Rectal smooth muscle tissue (tissue), 1 donor: ENCODE results near the gene CCDC73.
"Not testable (repeated sequence)": the region's sequence is repeated elsewhere in the genome, so short reads cannot be mapped to it uniquely, and the experiment has no call there.

Source experiments
- H3K27ac ChIP-seq: one replicate; pipeline ENCODE4 v1.7.0; 2013; ENCODE audit warnings: low read depth, low read length, inconsistent platforms
- H3K27me3 ChIP-seq: one replicate; pipeline ENCODE4 v1.7.0; 2013; ENCODE audit warnings: low read length; ENCODE audit not compliant: control insufficient read depth, insufficient read depth
- H3K36me3 ChIP-seq: one replicate; pipeline ENCODE4 v1.7.0; 2013; ENCODE audit warnings: low read length; ENCODE audit not compliant: control insufficient read depth, insufficient read depth
- H3K4me1 ChIP-seq: one replicate; pipeline ENCODE4 v1.7.0; 2013; ENCODE audit warnings: low read length; ENCODE audit not compliant: control insufficient read depth, insufficient read depth
- H3K4me3 ChIP-seq: one replicate; pipeline ENCODE4 v1.7.0; 2013; ENCODE audit warnings: low read length
- H3K9ac ChIP-seq: one replicate; pipeline ENCODE4 v1.7.0; 2013; ENCODE audit warnings: low read length

The CCDC73 gene

GRCh38 chr11:32752001-32752400 lies 42.5 kb downstream of the CCDC73 start:
- Histone ChIP-seq H3K4me3 (no peak overlapping the region), H3K4me1 (no peaks in the 10 kb centered on the region), H3K27ac (no peak overlapping the region), H3K9ac (no peak overlapping the region), H3K36me3 (no peaks in the 10 kb centered on the region), H3K27me3 (no peaks in the 10 kb centered on the region)

GRCh38 chr11:32751381-32751780 lies 43.1 kb downstream of the CCDC73 start:
- H3K4me1 ChIP-seq: no peaks in the 10 kb centered on the region
- no peak overlapping the region for H3K9ac ChIP-seq
- no peaks in the 10 kb centered on the region for H3K27me3 ChIP-seq
- no peak overlapping the region for H3K4me3 ChIP-seq
- H3K36me3 ChIP-seq: no peaks in the 10 kb centered on the region
- H3K27ac ChIP-seq: no peak overlapping the region

- Histone ChIP-seq H3K27me3 (no peaks in the 10 kb centered on the region), H3K27ac (no peak overlapping the region), H3K9ac (no peak overlapping the region), H3K4me1 (no peaks in the 10 kb centered on the region), H3K36me3 (no peaks in the 10 kb centered on the region), H3K4me3 (no peak overlapping the region)
These were observed 64.5 kb downstream of the CCDC73 start for GRCh38 chr11:32729976-32730375.

- Histone ChIP-seq H3K4me1 (no peaks in the 10 kb centered on the region), H3K9ac (no peak overlapping the region), H3K4me3 (no peak overlapping the region), H3K27me3 (no peaks in the 10 kb centered on the region), H3K27ac (no peak overlapping the region), H3K36me3 (no peaks in the 10 kb centered on the region)
These were observed 71.1 kb downstream of the CCDC73 start for GRCh38 chr11:32723332-32723731.

- no peaks in the 10 kb centered on the region for H3K27me3 ChIP-seq
These were observed 72.2 kb downstream of the CCDC73 start for GRCh38 chr11:32722255-32722654.

GRCh38 chr11:32713496-32713895 lies 81.0 kb downstream of the CCDC73 start:
- H3K27me3 ChIP-seq: no peaks in the 10 kb centered on the region
- H3K4me1 ChIP-seq: no peaks in the 10 kb centered on the region
- H3K27ac ChIP-seq: no peak overlapping the region
- H3K9ac ChIP-seq: no peak overlapping the region
- H3K36me3 ChIP-seq: no peaks in the 10 kb centered on the region
- H3K4me3 ChIP-seq: no peak overlapping the region

More at GRCh38 chr11:32722255-32722654, 72.2 kb downstream of the CCDC73 start:
- no peak overlapping the region for H3K9ac ChIP-seq
- no peaks in the 10 kb centered on the region for H3K36me3 ChIP-seq
- no peak overlapping the region for H3K4me3 ChIP-seq
- no peak overlapping the region for H3K27ac ChIP-seq
- H3K4me1 ChIP-seq: no peaks in the 10 kb centered on the region

GRCh38 chr11:32708978-32709377 lies 85.5 kb downstream of the CCDC73 start:
- H3K9ac ChIP-seq, H3K27ac ChIP-seq, H3K36me3 ChIP-seq, H3K27me3 ChIP-seq, H3K4me3 ChIP-seq, H3K4me1 ChIP-seq: not testable (repeated sequence)

- peaks cover 5% of the 10 kb centered on the region for H3K4me1 ChIP-seq
- H3K4me3 ChIP-seq: no peak overlapping the region
- no peaks in the 10 kb centered on the region for H3K27me3 ChIP-seq
- H3K27ac ChIP-seq: no peak overlapping the region
- H3K36me3 ChIP-seq: no peaks in the 10 kb centered on the region
- no peak overlapping the region for H3K9ac ChIP-seq
These were observed 87.3 kb downstream of the CCDC73 start for GRCh38 chr11:32706985-32707741.

GRCh38 chr11:32705309-32706033 lies 89.0 kb downstream of the CCDC73 start:
- Histone ChIP-seq H3K27me3 (no peaks in the 10 kb centered on the region), H3K4me1 (peaks cover 5% of the 10 kb centered on the region), H3K36me3 (no peaks in the 10 kb centered on the region), H3K9ac (no peak overlapping the region), H3K4me3 (no peak overlapping the region), H3K27ac (no peak overlapping the region)

- H3K4me1 ChIP-seq: peaks cover 5% of the 10 kb centered on the region
- H3K9ac ChIP-seq: no peak overlapping the region
- H3K36me3 ChIP-seq: no peaks in the 10 kb centered on the region
- no peak overlapping the region for H3K27ac ChIP-seq
- no peaks in the 10 kb centered on the region for H3K27me3 ChIP-seq
- no peak overlapping the region for H3K4me3 ChIP-seq
These were observed 89.7 kb downstream of the CCDC73 start for GRCh38 chr11:32704775-32705174.

- H3K9ac ChIP-seq: no peak overlapping the region
- no peak overlapping the region for H3K27ac ChIP-seq
- no peak overlapping the region for H3K4me3 ChIP-seq
- no peaks in the 10 kb centered on the region for H3K27me3 ChIP-seq
- no peaks in the 10 kb centered on the region for H3K36me3 ChIP-seq
- H3K4me1 ChIP-seq: peaks cover 5% of the 10 kb centered on the region
These were observed 90.2 kb downstream of the CCDC73 start for GRCh38 chr11:32704261-32704660.

GRCh38 chr11:32701616-32702015 lies 92.8 kb downstream of the CCDC73 start:
- Histone ChIP-seq H3K4me3 (no peak overlapping the region), H3K36me3 (no peaks in the 10 kb centered on the region), H3K9ac (no peak overlapping the region), H3K27me3 (no peaks in the 10 kb centered on the region), H3K27ac (no peak overlapping the region), H3K4me1 (no peaks in the 10 kb centered on the region)

- H3K36me3 ChIP-seq: no peaks in the 10 kb centered on the region
- no peaks in the 10 kb centered on the region for H3K27me3 ChIP-seq
- no peak overlapping the region for H3K9ac ChIP-seq
- H3K27ac ChIP-seq: no peak overlapping the region
- H3K4me3 ChIP-seq: no peak overlapping the region
- no peaks in the 10 kb centered on the region for H3K4me1 ChIP-seq
These were observed 95.9 kb downstream of the CCDC73 start for GRCh38 chr11:32698579-32698978.
